WERI-Rb-1 (cell line): ENCODE measurements around the gene CBARP.

Experiments used
- DNase-seq: peaks from one replicate; pipeline ENCODE4 v3.0.0-alpha.2; 2020
- H3K27ac ChIP-seq: fragments of 250-450 bp; sonication (Bioruptor Pico); 2 replicates; pipeline ENCODE4 v1.5.1; 2020; ENCODE audit warnings: mild to moderate bottlenecking, moderate library complexity
- H3K27me3 ChIP-seq: fragments of 250-450 bp; sonication (Bioruptor Pico); 2 replicates; pipeline ENCODE4 v1.5.1; 2021; ENCODE audit warnings: mild to moderate bottlenecking, low read depth, moderate library complexity; ENCODE audit not compliant: insufficient read depth, severe bottlenecking
- H3K36me3 ChIP-seq: fragments of 250-450 bp; sonication (Bioruptor Pico); 2 replicates; pipeline ENCODE4 v1.5.1; 2020; ENCODE audit warnings: mild to moderate bottlenecking, moderate library complexity
- H3K4me3 ChIP-seq: 2 replicates; pipeline ENCODE4 v1.5.1; 2011; ENCODE audit warnings: low read depth, mild to moderate bottlenecking, control low read depth, low read length
- H3K9me3 ChIP-seq: fragments of 250-450 bp; sonication (Bioruptor Pico); 2 replicates; pipeline ENCODE4 v1.5.1; 2021; ENCODE audit warnings: mild to moderate bottlenecking, moderate library complexity; ENCODE audit not compliant: severe bottlenecking
- CTCF ChIP-seq: IDR thresholded peaks from 2 replicates; pipeline ENCODE4 v1.5.1; 2011; ENCODE audit warnings: low read depth, mild to moderate bottlenecking, control low read depth, inconsistent platforms, low read length

Gene CBARP

GRCh38 chr19:1280636-1281568 lies 43.1 kb upstream of the CBARP start:
- Histone ChIP-seq H3K27me3 (no peaks in the 10 kb centered on the region), H3K4me3 (no peak overlapping the region), H3K36me3 (peaks cover 30% of the 10 kb centered on the region), H3K9me3 (no peaks in the 10 kb centered on the region), H3K27ac (no peak overlapping the region)
- TF ChIP-seq CTCF: no peak
- no peak for DNase-seq

GRCh38 chr19:1279782-1280341 lies 42.1 kb upstream of the CBARP start:
- peak; percentile 85 for DNase-seq
- no peaks in the 10 kb centered on the region for H3K27me3 ChIP-seq

GRCh38 chr19:1278713-1279660 lies 41.2 kb upstream of the CBARP start:
- H3K27ac ChIP-seq: no peak overlapping the region
- TF ChIP-seq CTCF: no peak

More at GRCh38 chr19:1279782-1280341, 42.1 kb upstream of the CBARP start:
- Histone ChIP-seq H3K9me3 (no peaks in the 10 kb centered on the region), H3K4me3 (no peak overlapping the region), H3K36me3 (peaks cover 34% of the 10 kb centered on the region), H3K27ac (no peak overlapping the region)
- peak; percentile 99 for TF ChIP-seq CTCF

GRCh38 chr19:1278074-1278473 lies 40.3 kb upstream of the CBARP start:
- Histone ChIP-seq H3K4me3 (no peak overlapping the region), H3K36me3 (peaks cover 52% of the 10 kb centered on the region), H3K9me3 (no peaks in the 10 kb centered on the region), H3K27me3 (no peaks in the 10 kb centered on the region), H3K27ac (no peak overlapping the region)
- no peak for TF ChIP-seq CTCF
- no peak for DNase-seq

More at GRCh38 chr19:1278713-1279660, 41.2 kb upstream of the CBARP start:
- Histone ChIP-seq H3K27me3 (no peaks in the 10 kb centered on the region), H3K4me3 (no peak overlapping the region), H3K36me3 (peaks cover 43% of the 10 kb centered on the region), H3K9me3 (no peaks in the 10 kb centered on the region)
- no peak for DNase-seq

- Histone ChIP-seq H3K36me3 (peaks cover 62% of the 10 kb centered on the region), H3K27ac (no peak overlapping the region), H3K27me3 (no peaks in the 10 kb centered on the region), H3K9me3 (no peaks in the 10 kb centered on the region), H3K4me3 (no peak overlapping the region)
- no peak for DNase-seq
- no peak for TF ChIP-seq CTCF
Measured at GRCh38 chr19:1277061-1277460, 39.3 kb upstream of the CBARP start.
